Coronary artery (tissue), 2 donors: Measurements from ENCODE around the gene WDR20.

Source experiments
- DNase-seq: peaks from one replicate; pipeline ENCODE4 v3.0.0-alpha.2; 2017; ENCODE audit warnings: low spot score
- H3K27ac ChIP-seq, 2 donors: fragments of 200-600 bp; sonication (generic); one replicate each; pipeline ENCODE4 v1.5.1; 2016 to 2019
- H3K4me3 ChIP-seq: fragments of 200-600 bp; sonication (generic); 2 replicates; pipeline ENCODE4 v1.5.1; 2016; ENCODE audit warnings: mild to moderate bottlenecking, moderate library complexity
- TF ChIP-seq, protein P1 (sequence below): fragments of 200-600 bp; sonication (generic); IDR thresholded peaks from one replicate; pipeline ENCODE4 v1.5.1; 2019; ENCODE audit warnings: antibody characterized with exemption

The WDR20 gene

DNA sequence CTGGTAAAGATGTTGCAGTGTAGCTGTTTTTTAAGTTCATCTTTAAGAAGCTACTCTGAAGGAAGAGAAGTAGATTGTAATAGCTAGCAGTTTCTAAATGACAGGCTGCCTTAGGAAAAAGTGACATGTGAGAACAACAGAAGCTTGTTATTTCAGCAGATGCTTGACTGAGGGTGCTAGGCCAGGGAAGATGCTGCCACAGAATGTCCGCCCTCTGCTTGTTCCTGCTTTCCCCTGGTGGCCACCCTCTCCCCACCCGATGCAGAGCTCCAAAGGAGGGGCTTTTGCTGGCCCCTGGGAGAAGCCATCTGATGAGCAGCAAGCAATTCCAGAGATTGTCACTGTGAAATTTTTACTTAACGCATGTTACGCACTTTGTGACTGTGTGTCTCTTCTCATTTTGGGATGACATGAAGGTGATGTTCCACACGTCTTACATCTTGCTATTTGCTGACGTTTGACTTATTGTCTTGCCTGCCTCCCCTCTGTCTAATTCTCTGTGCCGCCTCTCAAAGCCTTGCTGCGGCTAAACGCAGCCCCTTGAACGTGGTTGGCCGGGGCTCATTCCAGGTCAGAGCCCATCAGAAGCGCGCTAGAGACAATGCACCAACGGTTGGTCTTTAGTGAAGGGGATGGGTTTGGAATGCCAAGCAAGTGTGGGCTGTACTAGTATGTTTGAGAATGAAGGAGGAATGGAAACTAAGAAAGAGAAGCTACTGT, 44.8 kb downstream of the WDR20 start:
- Histone ChIP-seq H3K27ac (no peak overlapping the region), H3K4me3 (no peak overlapping the region)
- no peak for DNase-seq
- TF ChIP-seq, protein P1, sequence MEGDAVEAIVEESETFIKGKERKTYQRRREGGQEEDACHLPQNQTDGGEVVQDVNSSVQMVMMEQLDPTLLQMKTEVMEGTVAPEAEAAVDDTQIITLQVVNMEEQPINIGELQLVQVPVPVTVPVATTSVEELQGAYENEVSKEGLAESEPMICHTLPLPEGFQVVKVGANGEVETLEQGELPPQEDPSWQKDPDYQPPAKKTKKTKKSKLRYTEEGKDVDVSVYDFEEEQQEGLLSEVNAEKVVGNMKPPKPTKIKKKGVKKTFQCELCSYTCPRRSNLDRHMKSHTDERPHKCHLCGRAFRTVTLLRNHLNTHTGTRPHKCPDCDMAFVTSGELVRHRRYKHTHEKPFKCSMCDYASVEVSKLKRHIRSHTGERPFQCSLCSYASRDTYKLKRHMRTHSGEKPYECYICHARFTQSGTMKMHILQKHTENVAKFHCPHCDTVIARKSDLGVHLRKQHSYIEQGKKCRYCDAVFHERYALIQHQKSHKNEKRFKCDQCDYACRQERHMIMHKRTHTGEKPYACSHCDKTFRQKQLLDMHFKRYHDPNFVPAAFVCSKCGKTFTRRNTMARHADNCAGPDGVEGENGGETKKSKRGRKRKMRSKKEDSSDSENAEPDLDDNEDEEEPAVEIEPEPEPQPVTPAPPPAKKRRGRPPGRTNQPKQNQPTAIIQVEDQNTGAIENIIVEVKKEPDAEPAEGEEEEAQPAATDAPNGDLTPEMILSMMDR: no peak

DNA sequence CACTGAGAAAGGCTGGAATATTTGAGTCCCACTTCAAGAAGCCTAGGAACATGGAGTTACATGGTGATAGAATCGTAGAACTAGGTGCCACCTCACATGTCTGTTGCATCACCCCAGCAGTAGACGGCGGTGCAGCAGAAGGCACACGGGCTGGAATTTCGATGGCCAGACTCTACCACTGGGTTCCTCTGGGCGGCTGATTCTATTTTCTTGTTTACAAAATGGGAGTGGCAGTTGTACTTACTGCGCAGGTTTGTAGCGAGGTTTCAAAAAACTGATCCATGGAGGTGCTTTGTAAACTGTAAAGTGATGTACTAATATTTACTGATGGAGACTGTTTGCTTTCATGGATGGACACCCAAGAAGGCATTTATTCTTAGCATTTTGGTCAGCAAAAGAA, 45.7 kb downstream of the WDR20 start:
- TF ChIP-seq, protein P1: no peak
- Histone ChIP-seq H3K4me3 (no peak overlapping the region), H3K27ac (no peak overlapping the region)
- no peak for DNase-seq

DNA sequence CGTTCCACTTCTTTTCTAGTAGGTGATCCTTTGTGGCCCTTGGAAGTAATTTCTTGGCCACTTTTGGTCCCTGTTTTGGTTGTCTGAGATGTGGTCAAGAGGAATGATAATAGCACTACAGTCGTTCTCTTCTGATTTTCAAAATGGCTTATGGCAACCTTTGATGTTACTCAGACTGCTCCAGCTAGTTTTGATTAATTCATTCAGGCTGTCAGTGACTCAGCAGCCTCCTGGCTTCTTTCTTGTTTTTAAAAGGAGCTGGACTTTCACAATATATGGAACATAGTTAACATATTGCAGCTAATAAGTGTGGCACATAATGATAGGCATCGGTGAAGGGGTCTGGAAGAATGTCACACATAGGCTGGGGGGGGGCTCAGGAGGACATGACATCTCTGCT, 47.3 kb downstream of the WDR20 start:
- Histone ChIP-seq H3K27ac (peak overlapping the region in 1 of 2 donors; percentile 45), H3K4me3 (no peak overlapping the region)
- TF ChIP-seq, protein P1: no peak
- DNase-seq: no peak

DNA sequence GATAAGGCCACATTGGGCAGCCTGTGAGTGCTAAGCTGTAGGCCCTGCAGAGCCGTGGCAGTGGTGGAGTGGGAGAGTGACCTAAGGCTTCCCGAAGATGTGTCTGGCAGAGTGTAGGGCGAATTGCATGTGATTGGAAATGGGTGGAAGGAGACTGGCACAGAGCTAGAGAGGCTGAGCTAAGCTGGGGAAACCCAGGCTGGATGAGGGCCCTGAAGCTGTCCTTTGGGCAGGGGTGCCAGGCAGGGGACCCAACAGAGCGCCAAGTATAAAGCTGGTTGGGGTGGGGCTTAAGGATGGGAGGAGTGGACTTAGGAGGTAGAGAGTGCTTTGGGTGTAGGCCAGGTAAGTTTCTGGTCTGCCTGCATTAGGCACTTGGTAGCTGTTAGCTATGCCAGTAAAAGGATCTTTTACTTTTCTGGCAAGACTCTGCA, 47.9 kb downstream of the WDR20 start:
- DNase-seq: no peak
- TF ChIP-seq, protein P1: no peak
- H3K27ac ChIP-seq: peak overlapping the region in 1 of 2 donors; percentile 45
- no peak overlapping the region for H3K4me3 ChIP-seq

DNA sequence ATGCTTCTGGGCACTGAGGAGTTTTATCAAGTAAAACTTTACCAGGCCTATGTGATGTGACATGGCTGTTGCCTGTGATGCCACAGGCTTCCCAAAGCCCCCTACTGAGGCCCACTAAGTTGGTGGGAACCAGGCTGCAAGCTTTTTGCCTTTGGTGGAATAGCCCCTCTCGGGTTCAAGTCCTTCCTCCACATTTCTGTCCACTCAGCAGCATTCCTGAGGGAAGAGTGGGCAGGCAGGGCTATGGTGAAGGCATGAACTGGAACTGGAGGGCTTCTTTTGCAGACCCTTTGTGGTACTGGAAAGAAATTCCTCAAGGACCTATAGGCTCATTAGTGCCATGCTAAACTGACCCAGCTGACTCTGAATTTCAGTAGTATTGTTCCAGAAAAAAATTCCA, 48.5 kb downstream of the WDR20 start:
- DNase-seq: no peak
- Histone ChIP-seq H3K27ac (no peak overlapping the region), H3K4me3 (no peak overlapping the region)
- TF ChIP-seq, protein P1: no peak

DNA sequence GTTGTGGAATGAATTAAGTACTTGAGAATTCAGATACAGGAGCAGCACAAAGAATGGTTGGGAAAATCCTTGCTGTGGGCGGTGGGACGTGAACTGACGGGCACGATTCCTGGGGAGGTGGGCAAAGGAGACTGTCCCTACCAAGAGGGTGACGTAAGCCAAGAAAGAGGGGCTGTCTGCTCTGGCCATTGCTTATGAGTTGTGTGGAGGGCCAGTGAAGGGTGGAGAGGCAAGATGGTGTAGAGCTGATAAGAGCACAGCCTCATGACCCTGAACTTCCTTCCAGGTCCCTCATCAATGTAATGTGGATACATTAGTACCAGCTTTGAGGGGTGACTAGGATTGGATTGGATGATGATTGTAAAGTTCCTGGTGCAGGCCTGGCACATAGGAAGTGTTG, 50.2 kb downstream of the WDR20 start:
- no peak for DNase-seq

More for the DNA sequence above, 50.2 kb downstream of the WDR20 start:
- Histone ChIP-seq H3K27ac (no peak overlapping the region), H3K4me3 (no peak overlapping the region)
- TF ChIP-seq, protein P1: no peak
